Upper lobe of left lung (tissue), 4 donors: ENCODE results near the gene DIPK1A.

Experiments used
- CTCF ChIP-seq, 6 experiments: fragments of 450-650 bp in 4 of 6; fragments of 200-600 bp in 2 of 6; sonication (generic) in 2 of 6; IDR thresholded peaks; one replicate each; pipeline ENCODE4 v1.5.1; 2016 to 2019; ENCODE audit warnings: antibody characterized with exemption in 6 of 6
- EP300 ChIP-seq, 4 donors: sonication (generic); formaldehyde crosslinking; IDR thresholded peaks; one replicate each; pipeline ENCODE4 v1.5.1; 2017; ENCODE audit warnings: antibody characterized with exemption in 4 of 4, control low read depth in 2 of 4
- POLR2AphosphoS5 ChIP-seq, 2 donors: sonication (generic); formaldehyde crosslinking; IDR thresholded peaks; one replicate each; pipeline ENCODE4 v1.5.1; 2017; ENCODE audit warnings: antibody characterized with exemption in 2 of 2

- TF ChIP-seq CTCF (IDR thresholded peaks at IDR 0.05) (no peak), EP300 (IDR thresholded peaks at IDR 0.05) (no peak), POLR2AphosphoS5 (IDR thresholded peaks at IDR 0.05) (no peak)
Observed at GRCh38 chr1:92902406-92902744, 58.9 kb downstream of the DIPK1A start.
